ENCODE results near the gene CCDC40. TPM values are rescaled to one million over a fixed set of nuclear protein-coding genes. Genes with fewer than 3 reads are reported as not detected.

CCDC40 gene
- total RNA-seq (2014; rRNA removed; shearing (Covaris generic)): 2.9 and 3.0 TPM in 2 replicates
- polyA plus RNA-seq (2016; fragmentation: Nextera tagmentation; extraction: Ambion mirVana): 2.3 and 2.4 TPM in 2 replicates

- TF ChIP-seq EZH2 (IDR thresholded peaks at IDR 0.05; ENCODE audit: insufficient read depth, poor library complexity, severe bottlenecking) (no peak), EZH2phosphoT487 (IDR thresholded peaks at IDR 0.05; ENCODE audit: insufficient read depth, low read depth) (no peak)
- no peaks in the 10 kb centered on the region for H3K36me3 ChIP-seq (ENCODE audit: low read depth)
- peak within 1 kb of the TSS; percentile 97 for H3K9ac ChIP-seq
- peaks cover 37% of the 10 kb centered on the region for H3K79me2 ChIP-seq (ENCODE audit: insufficient read depth)
- peak within 1 kb of the TSS; percentile 86 for H3K4me3 ChIP-seq
- H4K20me1 ChIP-seq (ENCODE audit: insufficient read depth): no peaks in the 10 kb centered on the region
- peak within 1 kb of the TSS; percentile 87 for H2AFZ ChIP-seq
- H3F3A ChIP-seq (ENCODE audit: insufficient read depth): peaks cover 9% of the 10 kb centered on the region
- peaks cover 5% of the 10 kb centered on the region; the same call in 1 of the 2 replicates for H3K4me1 ChIP-seq (ENCODE audit: insufficient read depth)
- H3K27ac ChIP-seq: peak within 1 kb of the TSS; percentile 90
- no peaks in the 10 kb centered on the region for H3K9me3 ChIP-seq (ENCODE audit: low read depth)
- in situ Hi-C loops (cut with MboI): no loop called here
- no peaks in the 10 kb centered on the region for H3K9me2 ChIP-seq (ENCODE audit: insufficient read depth)
- H3K27me3 ChIP-seq (replicated peaks; ENCODE audit: insufficient read depth): no peaks in the 10 kb centered on the region
- DNase-seq: peak; percentile 95
- WGBS, 2 experiments (ENCODE audit: low coverage in 1 of 2, low lambda C conversion rate in 2 of 2, missing lambda C conversion rate in 2 of 2): 1 to 2% methylated on average over 47 to 60 of the region's 89 CpGs
- peak within 1 kb of the TSS; percentile 99 for H3K4me2 ChIP-seq (ENCODE audit: unreplicated experiment)
Observed at GRCh38 chr17:80035937-80036714, at the start of gene CCDC40. Gene CCDC40 (plus strand): TSS chr17:80036642. CDS start chr17:80036663, 21 bp downstream.

GRCh38 chr17:79987187-79987934, 49.1 kb upstream of the CCDC40 start:
- H3K36me3 ChIP-seq (ENCODE audit: low read depth): no peaks in the 10 kb centered on the region
- DNase-seq: peak; percentile 47
- H2AFZ ChIP-seq: peak overlapping the region; percentile 82
- no peaks in the 10 kb centered on the region for H3K27me3 ChIP-seq (replicated peaks; ENCODE audit: insufficient read depth)
- no peaks in the 10 kb centered on the region for H3K9me2 ChIP-seq (ENCODE audit: insufficient read depth)
- H3K79me2 ChIP-seq (ENCODE audit: insufficient read depth): peaks cover 6% of the 10 kb centered on the region; the same call in 1 of the 2 replicates
- no peak for TF ChIP-seq EZH2 (IDR thresholded peaks at IDR 0.05; ENCODE audit: insufficient read depth, poor library complexity, severe bottlenecking)
- TF ChIP-seq EZH2phosphoT487 (IDR thresholded peaks at IDR 0.05; ENCODE audit: insufficient read depth, low read depth): no peak
- peak overlapping the region; percentile 80 for H3K9ac ChIP-seq
- H3K4me2 ChIP-seq (ENCODE audit: unreplicated experiment): peak overlapping the region; percentile 83
- H3F3A ChIP-seq (ENCODE audit: insufficient read depth): peaks cover 13% of the 10 kb centered on the region; the same call in 1 of the 2 replicates
- H3K4me1 ChIP-seq (ENCODE audit: insufficient read depth): peaks cover 21% of the 10 kb centered on the region
- WGBS, 2 experiments (ENCODE audit: low coverage in 1 of 2, low lambda C conversion rate in 2 of 2, missing lambda C conversion rate in 2 of 2): 61 to 65% methylated on average over 18 of the region's 18 CpGs
- H3K9me3 ChIP-seq (ENCODE audit: low read depth): no peaks in the 10 kb centered on the region
- peak overlapping the region; percentile 90 for H3K27ac ChIP-seq
- H3K4me3 ChIP-seq: peak overlapping the region; percentile 66
- in situ Hi-C loops (cut with MboI): no loop called here
- H4K20me1 ChIP-seq (ENCODE audit: insufficient read depth): no peaks in the 10 kb centered on the region

- peak overlapping the region; percentile 90 for H3K27ac ChIP-seq
- in situ Hi-C loops (cut with MboI): no loop called here
- H4K20me1 ChIP-seq (ENCODE audit: insufficient read depth): no peaks in the 10 kb centered on the region
- H3K79me2 ChIP-seq (ENCODE audit: insufficient read depth): peaks cover 6% of the 10 kb centered on the region; the same call in 1 of the 2 replicates
- H3F3A ChIP-seq (ENCODE audit: insufficient read depth): peaks cover 13% of the 10 kb centered on the region; the same call in 1 of the 2 replicates
- peak overlapping the region; percentile 80 for H3K9ac ChIP-seq
- H3K4me1 ChIP-seq (ENCODE audit: insufficient read depth): peaks cover 26% of the 10 kb centered on the region
- H3K9me2 ChIP-seq (ENCODE audit: insufficient read depth): no peaks in the 10 kb centered on the region
- no peaks in the 10 kb centered on the region for H3K9me3 ChIP-seq (ENCODE audit: low read depth)
- 16 to 19% methylated on average over 7 of the region's 7 CpGs for WGBS, 2 experiments (ENCODE audit: low coverage in 1 of 2, low lambda C conversion rate in 2 of 2, missing lambda C conversion rate in 2 of 2)
- no peaks in the 10 kb centered on the region for H3K36me3 ChIP-seq (ENCODE audit: low read depth)
- no peaks in the 10 kb centered on the region for H3K27me3 ChIP-seq (replicated peaks; ENCODE audit: insufficient read depth)
- no peak for DNase-seq
- H3K4me3 ChIP-seq: peak overlapping the region; percentile 66
- H2AFZ ChIP-seq: peak overlapping the region; percentile 82
- H3K4me2 ChIP-seq (ENCODE audit: unreplicated experiment): peak overlapping the region; percentile 83
- TF ChIP-seq EZH2 (IDR thresholded peaks at IDR 0.05; ENCODE audit: insufficient read depth, poor library complexity, severe bottlenecking): no peak
Observed at GRCh38 chr17:79987935-79988184, 48.6 kb upstream of the CCDC40 start.

- Histone ChIP-seq H4K20me1 (ENCODE audit: insufficient read depth) (no peaks in the 10 kb centered on the region), H3F3A (ENCODE audit: insufficient read depth) (peaks cover 13% of the 10 kb centered on the region; the same call in 1 of the 2 replicates), H3K27ac (peak overlapping the region; percentile 90), H3K4me2 (ENCODE audit: unreplicated experiment) (peak overlapping the region; percentile 83), H3K36me3 (ENCODE audit: low read depth) (no peaks in the 10 kb centered on the region), H2AFZ (peak overlapping the region; percentile 82), H3K27me3 (replicated peaks; ENCODE audit: insufficient read depth) (no peaks in the 10 kb centered on the region), H3K9me3 (ENCODE audit: low read depth) (no peaks in the 10 kb centered on the region), H3K4me3 (peak overlapping the region; percentile 66), H3K9ac (peak overlapping the region; percentile 80), H3K4me1 (ENCODE audit: insufficient read depth) (peaks cover 29% of the 10 kb centered on the region), H3K9me2 (ENCODE audit: insufficient read depth) (no peaks in the 10 kb centered on the region), H3K79me2 (ENCODE audit: insufficient read depth) (peaks cover 6% of the 10 kb centered on the region; the same call in 1 of the 2 replicates)
- TF ChIP-seq EZH2 (IDR thresholded peaks at IDR 0.05; ENCODE audit: insufficient read depth, poor library complexity, severe bottlenecking) (no peak), EZH2phosphoT487 (IDR thresholded peaks at IDR 0.05; ENCODE audit: insufficient read depth, low read depth) (no peak)
- WGBS, 2 experiments (ENCODE audit: low coverage in 1 of 2, low lambda C conversion rate in 2 of 2, missing lambda C conversion rate in 2 of 2): 15 to 19% methylated on average over 25 to 28 of the region's 28 CpGs
- in situ Hi-C loops (cut with MboI): no loop called here
- DNase-seq: peak; percentile 92
Observed at GRCh38 chr17:79988185-79988971, 48.1 kb upstream of the CCDC40 start.

Data from GM23248 (cell line).